GM18508 (cell line): ENCODE data around the gene SNED1.

Experiments
- ATAC-seq: cut with Tn5 transposase; IDR thresholded peaks from one replicate; pipeline ENCODE4 v1.9.1; 2021; ENCODE audit warnings: moderate number of reproducible peaks; ENCODE audit not compliant: insufficient read depth, unreplicated experiment

The SNED1 gene

DNA sequence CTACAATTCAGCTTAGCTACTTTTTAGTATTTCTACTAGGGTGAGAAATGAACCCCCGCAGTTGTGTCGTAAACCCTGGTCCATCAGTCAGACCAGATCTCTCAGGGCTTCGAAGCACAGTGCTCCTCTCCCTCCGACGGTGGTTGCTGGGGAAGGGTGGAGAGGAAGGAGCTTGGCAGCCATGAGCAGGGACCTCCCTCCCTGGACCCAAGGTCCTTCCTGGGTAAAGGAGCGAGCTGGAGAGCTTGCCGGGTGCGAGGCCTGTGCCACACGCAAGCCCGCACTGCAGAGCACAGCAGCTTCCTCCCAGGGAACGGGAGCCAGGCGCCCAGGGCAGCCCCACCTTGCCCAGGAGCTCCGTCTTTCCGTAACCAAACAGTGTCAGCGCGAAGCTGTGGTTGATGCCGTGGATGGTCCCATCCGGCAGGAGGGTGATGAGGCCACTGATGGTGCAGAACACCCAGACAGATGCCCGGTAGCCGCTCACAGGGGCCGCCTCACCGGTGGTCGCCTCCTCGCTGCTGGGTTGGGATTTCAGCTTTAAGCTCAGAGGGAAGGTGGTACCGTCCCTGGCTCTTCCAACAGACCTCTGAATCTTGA lies 138.3 kb downstream of the SNED1 start:
- no peak for ATAC-seq

- no peak for ATAC-seq
Observed at GRCh38 chr2:241137276-241138190, 139.1 kb downstream of the SNED1 start.

- ATAC-seq, result no peak
Observed at GRCh38 chr2:241138471-241138870, 140.1 kb downstream of the SNED1 start.

- ATAC-seq, result no peak
Observed at GRCh38 chr2:241139531-241140444, 141.4 kb downstream of the SNED1 start.

GRCh38 chr2:241140445-241140840 lies 142.0 kb downstream of the SNED1 start:
- no peak for ATAC-seq

DNA sequence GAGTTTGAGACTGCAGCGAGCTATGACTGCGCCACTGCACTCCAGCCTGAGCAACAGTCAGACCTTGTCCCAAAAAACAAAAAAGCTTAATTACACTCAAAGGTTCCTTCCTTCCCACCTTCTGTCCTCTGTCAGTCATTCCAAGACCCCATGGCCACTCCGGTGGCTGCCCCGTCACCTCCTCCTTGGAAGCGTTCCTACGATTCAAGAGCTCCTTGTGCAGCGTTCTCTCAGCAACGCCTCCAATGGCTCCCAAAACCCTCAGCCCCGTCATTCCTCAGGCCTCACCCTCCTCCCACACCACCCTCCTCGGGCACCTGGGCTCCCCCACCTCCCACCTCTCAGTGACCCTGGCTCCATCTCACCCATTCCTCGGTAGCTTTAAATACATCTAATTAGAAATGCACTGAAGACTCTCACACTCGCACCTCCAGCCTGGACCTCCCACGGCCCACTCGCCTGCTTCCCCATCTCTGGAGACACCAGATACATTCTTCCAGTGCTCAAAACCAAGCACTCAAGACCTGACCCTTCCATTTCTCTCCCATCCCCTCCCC lies 142.9 kb downstream of the SNED1 start:
- no peak for ATAC-seq

DNA sequence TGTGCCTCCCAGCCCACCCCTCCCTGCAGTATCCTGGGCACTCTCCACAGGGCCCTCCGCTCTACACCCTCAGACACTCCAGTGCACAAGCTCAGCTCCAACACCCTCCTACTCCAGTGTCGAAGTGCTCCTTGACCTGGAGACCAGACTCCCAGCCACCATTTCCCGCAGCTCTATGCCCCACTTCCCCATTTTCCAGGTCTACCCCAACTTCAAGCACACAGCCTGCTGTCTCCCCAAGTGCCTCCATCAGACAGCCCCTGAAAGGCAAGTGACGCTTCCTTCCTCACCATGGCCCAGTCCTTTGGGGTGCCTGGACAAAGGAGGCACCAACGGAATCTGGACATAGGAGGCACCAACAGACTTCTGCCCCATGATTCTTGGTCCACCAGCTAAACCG lies 143.6 kb downstream of the SNED1 start:
- no peak for ATAC-seq

DNA sequence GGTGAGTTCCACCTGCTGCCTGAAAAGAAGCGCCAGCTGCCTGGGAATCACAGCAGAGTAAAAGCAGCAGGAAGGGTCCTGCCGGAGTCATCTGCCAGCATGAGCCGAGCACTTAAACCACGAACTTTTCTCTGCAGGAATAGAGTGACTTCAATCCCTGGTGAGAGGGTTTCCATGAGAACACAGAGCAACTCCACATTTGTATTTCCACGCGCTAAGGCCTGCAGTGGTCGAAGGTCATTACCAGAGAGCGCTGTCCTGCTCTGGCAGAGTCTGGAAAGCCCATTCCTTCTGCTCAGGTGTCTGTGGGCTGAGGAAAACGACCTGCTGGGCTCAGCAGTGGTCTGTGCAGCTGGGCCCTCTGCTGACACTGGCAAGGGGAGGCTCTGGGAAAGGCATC lies 144.2 kb downstream of the SNED1 start:
- no peak for ATAC-seq
